Fibroblast of lung (primary cell): Measurements from ENCODE around the gene AP4S1.

ENCODE experiments used
- EZH2 ChIP-seq: IDR thresholded peaks from 2 replicates; pipeline ENCODE4 v1.5.1; 2012; ENCODE audit warnings: low read length, control low read depth, mild to moderate bottlenecking; ENCODE audit errors: missing control alignments
- TF ChIP-seq, protein P1 (sequence below), 2 donors: IDR thresholded peaks in 1 of 2; conservative IDR thresholded peaks in 1 of 2; 1 replicate in 1 of 2; 2 replicates in 1 of 2; pipeline ENCODE4 v1.5.1; 2011 to 2012; ENCODE audit warnings: low read length in 2 of 2, control low read depth in 1 of 2, inconsistent platforms in 1 of 2, low read depth in 1 of 2, mild to moderate bottlenecking in 1 of 2

DNA sequence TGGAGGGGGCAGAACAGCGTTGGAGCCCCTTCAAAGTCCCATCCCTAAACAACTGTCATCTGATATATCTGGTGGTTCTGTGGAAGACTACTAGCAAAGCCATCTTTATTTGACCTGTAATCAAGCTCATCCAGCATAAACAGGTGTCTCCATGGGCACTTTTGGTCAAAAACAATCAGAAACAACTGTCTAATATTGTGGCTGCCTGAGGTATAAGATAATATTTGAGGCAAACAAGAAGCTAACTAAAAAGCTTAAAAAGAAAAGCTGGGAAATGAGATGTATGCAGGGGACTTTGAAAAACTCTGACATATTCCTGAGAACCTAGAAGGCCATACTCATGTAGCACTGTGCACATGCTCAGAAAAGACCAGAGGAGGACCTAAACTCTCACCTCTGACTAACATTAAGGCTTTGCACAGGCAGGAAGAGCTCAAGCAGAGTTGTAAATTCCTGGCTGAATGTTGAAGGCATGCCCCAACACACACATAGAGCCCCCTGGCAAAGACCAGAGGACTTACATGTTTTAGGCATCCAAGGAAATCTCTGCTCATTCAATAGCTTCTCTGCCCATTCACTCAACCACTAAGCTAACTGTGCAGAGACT, 27.2 kb upstream of the AP4S1 start:
- TF ChIP-seq, protein P1, sequence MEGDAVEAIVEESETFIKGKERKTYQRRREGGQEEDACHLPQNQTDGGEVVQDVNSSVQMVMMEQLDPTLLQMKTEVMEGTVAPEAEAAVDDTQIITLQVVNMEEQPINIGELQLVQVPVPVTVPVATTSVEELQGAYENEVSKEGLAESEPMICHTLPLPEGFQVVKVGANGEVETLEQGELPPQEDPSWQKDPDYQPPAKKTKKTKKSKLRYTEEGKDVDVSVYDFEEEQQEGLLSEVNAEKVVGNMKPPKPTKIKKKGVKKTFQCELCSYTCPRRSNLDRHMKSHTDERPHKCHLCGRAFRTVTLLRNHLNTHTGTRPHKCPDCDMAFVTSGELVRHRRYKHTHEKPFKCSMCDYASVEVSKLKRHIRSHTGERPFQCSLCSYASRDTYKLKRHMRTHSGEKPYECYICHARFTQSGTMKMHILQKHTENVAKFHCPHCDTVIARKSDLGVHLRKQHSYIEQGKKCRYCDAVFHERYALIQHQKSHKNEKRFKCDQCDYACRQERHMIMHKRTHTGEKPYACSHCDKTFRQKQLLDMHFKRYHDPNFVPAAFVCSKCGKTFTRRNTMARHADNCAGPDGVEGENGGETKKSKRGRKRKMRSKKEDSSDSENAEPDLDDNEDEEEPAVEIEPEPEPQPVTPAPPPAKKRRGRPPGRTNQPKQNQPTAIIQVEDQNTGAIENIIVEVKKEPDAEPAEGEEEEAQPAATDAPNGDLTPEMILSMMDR (conservative IDR thresholded peaks at IDR 0.05 in 1 of 2, IDR thresholded peaks at IDR 0.05 in 1 of 2; ENCODE audit: low read depth in 1 of 2, low read length in 2 of 2), result no peak
- no peak for TF ChIP-seq EZH2
